Endothelial cell of umbilical vein (primary cell): ENCODE results near the gene ZNF611. TPM values are rescaled to one million over a fixed set of nuclear protein-coding genes. Genes with fewer than 3 reads are reported as not detected.
"Not testable (repeated sequence)": the region's sequence is repeated elsewhere in the genome, so short reads cannot be mapped to it uniquely, and the experiment has no call there.

ENCODE experiments used
- BruUV-seq: library from RNA; stranded (reverse); fragments of 400-500 nt; replicated peaks from 2 replicates; lab custom pipeline; 2021; lab: Mats Ljungman, UMichigan
- CTCF ChIA-PET: fragments of 300-600, 350-600 bp; sonication (Branson Sonifier 250); formaldehyde crosslinking; loops from one replicate; lab custom pipeline; 2021; ENCODE audit warnings: antibody characterized with exemption, inconsistent platforms; lab: Charles Lee
- POLR2A ChIA-PET: fragments of 300-600, 350-600 bp; sonication (Branson Sonifier 250); formaldehyde crosslinking; loops from one replicate; lab custom pipeline; 2021; ENCODE audit warnings: antibody characterized with exemption, inconsistent platforms; lab: Charles Lee
- DNase-seq: peaks from one replicate; pipeline ENCODE4 v3.0.0-alpha.2; 2011; ENCODE audit warnings: low read depth, low spot score
- FAIRE-seq: peaks from 2 replicates; lab custom pipeline; 2011; peaks lifted over from hg19 to GRCh38; lab: Jason Lieb, UNC
- H2AFZ ChIP-seq: 2 replicates; pipeline ENCODE4 v1.6.0; 2012; ENCODE audit warnings: low read depth, low read length, control low read depth, inconsistent platforms
- H3K27ac ChIP-seq: 2 replicates; pipeline ENCODE4 v1.5.1; 2011; ENCODE audit warnings: low read depth, mild to moderate bottlenecking, control low read depth, low read length, moderate library complexity; ENCODE audit not compliant: insufficient read depth
- H3K27me3 ChIP-seq, 2 experiments: 2 replicates each; pipeline versions ENCODE4 v1.6.0 to v1.6.1; 2011; ENCODE audit warnings: low read length in 2 of 2, mixed read lengths in 1 of 2; ENCODE audit not compliant: control insufficient read depth in 2 of 2, insufficient read depth in 2 of 2
- H3K36me3 ChIP-seq, 2 experiments: 2 replicates in 1 of 2; 3 replicates in 1 of 2; pipeline ENCODE4 v1.5.1; 2011; ENCODE audit warnings: low read length in 2 of 2, mild to moderate bottlenecking in 1 of 2, moderate library complexity in 1 of 2; ENCODE audit not compliant: control insufficient read depth in 2 of 2, insufficient read depth in 2 of 2; ENCODE audit errors: extremely low read depth in 1 of 2
- H3K4me1 ChIP-seq: 3 replicates; pipeline ENCODE4 v1.5.1; 2011; ENCODE audit warnings: mild to moderate bottlenecking, low read length; ENCODE audit not compliant: control insufficient read depth, insufficient read depth; ENCODE audit errors: extremely low read depth
- H3K4me2 ChIP-seq: 2 replicates; pipeline ENCODE4 v1.6.1; 2011; ENCODE audit warnings: low read length, control low read depth, mixed read lengths; ENCODE audit not compliant: insufficient read depth
- H3K4me3 ChIP-seq, 3 experiments: fragments of 200-600 bp in 1 of 3; sonication (generic), shearing (Covaris generic) in 1 of 3; replicated peaks in 1 of 3; 2 replicates each; pipeline ENCODE4 v1.5.1; 2011 to 2016; ENCODE audit warnings: control low read depth in 3 of 3, low read length in 3 of 3, mild to moderate bottlenecking in 2 of 3, inconsistent platforms in 1 of 3, low read depth in 1 of 3, moderate library complexity in 1 of 3; ENCODE audit not compliant: insufficient read depth in 1 of 3
- H3K79me2 ChIP-seq: 2 replicates; pipeline ENCODE4 v1.6.0; 2012; ENCODE audit warnings: low read length, inconsistent platforms; ENCODE audit not compliant: control insufficient read depth, insufficient read depth
- H3K9ac ChIP-seq: replicated peaks from 2 replicates; pipeline ENCODE3; 2011; ENCODE audit warnings: low read length, control low read depth; ENCODE audit not compliant: insufficient read depth; ENCODE audit errors: extremely low read depth
- H3K9me1 ChIP-seq: replicated peaks from 3 replicates; pipeline ENCODE4 v1.6.0; 2011; ENCODE audit warnings: mild to moderate bottlenecking, low read length; ENCODE audit not compliant: control insufficient read depth, insufficient read depth; ENCODE audit errors: extremely low read depth
- H3K9me3 ChIP-seq: replicated peaks from 2 replicates; pipeline ENCODE4 v1.5.1; 2012; ENCODE audit warnings: low read length, inconsistent platforms; ENCODE audit not compliant: control insufficient read depth, insufficient read depth
- H4K20me1 ChIP-seq: replicated peaks from 2 replicates; pipeline ENCODE3; 2011; ENCODE audit warnings: mild to moderate bottlenecking, low read length; ENCODE audit not compliant: control insufficient read depth, insufficient read depth; ENCODE audit errors: extremely low read depth
- CTCF ChIP-seq, 2 donors: IDR thresholded peaks; 1 replicate in 1 of 2; 2 replicates in 1 of 2; pipeline ENCODE4 v1.5.1; 2011; ENCODE audit warnings: low read length in 2 of 2, mild to moderate bottlenecking in 2 of 2, moderate library complexity in 2 of 2, control low read depth in 1 of 2, inconsistent platforms in 1 of 2, low read depth in 1 of 2; ENCODE audit not compliant: insufficient read depth in 1 of 2; ENCODE audit errors: extremely low read depth in 1 of 2
- EZH2 ChIP-seq: IDR thresholded peaks from 2 replicates; pipeline ENCODE4 v1.6.1; 2012; ENCODE audit warnings: borderline replicate concordance, low read depth, mild to moderate bottlenecking, moderate library complexity, low read length, inconsistent platforms; ENCODE audit not compliant: severe bottlenecking
- FOS ChIP-seq: IDR thresholded peaks from 2 replicates; pipeline ENCODE4 v1.6.1; 2011; ENCODE audit warnings: mild to moderate bottlenecking, low read length, moderate library complexity, borderline replicate concordance; ENCODE audit not compliant: insufficient read depth
- GATA2 ChIP-seq: IDR thresholded peaks from 2 replicates; pipeline ENCODE4 v1.7.0; 2011; ENCODE audit warnings: low read depth, mild to moderate bottlenecking, moderate library complexity, mixed read lengths, low read length; ENCODE audit not compliant: insufficient read length, insufficient read depth
- JUN ChIP-seq: IDR thresholded peaks from 2 replicates; pipeline ENCODE4 v1.6.1; 2011; ENCODE audit warnings: borderline replicate concordance, low read depth; ENCODE audit not compliant: insufficient read length, insufficient read depth
- MAX ChIP-seq: IDR thresholded peaks from 2 replicates; pipeline ENCODE4 v1.6.1; 2011; ENCODE audit not compliant: insufficient read depth, insufficient read length
- MYC ChIP-seq: IDR thresholded peaks from one replicate; pipeline ENCODE4 v1.6.1; 2011; ENCODE audit warnings: mild to moderate bottlenecking, low read depth, low read length
- POLR2A ChIP-seq: IDR thresholded peaks from 2 replicates; pipeline ENCODE4 v1.6.1; 2012; ENCODE audit warnings: low read depth, mild to moderate bottlenecking, control low read depth, low read length
- POLR2AphosphoS5 ChIP-seq: IDR thresholded peaks from 2 replicates; pipeline ENCODE4 v1.6.1; 2012; ENCODE audit warnings: low read depth, mild to moderate bottlenecking, control low read depth, low read length, moderate library complexity; ENCODE audit not compliant: insufficient read depth
- dilution Hi-C: fragments of 300-500 bp; cut with MboI; formaldehyde crosslinking; loops from one replicate; pipeline ENCODE4 v1.15.0; 2019; ENCODE audit warnings: low sequenced_read_pairs; ENCODE audit not compliant: extremely low pct_ligation_motif_present
- intact Hi-C: fragments of 100-400 bp; cut with micrococcal nuclease; formaldehyde crosslinking; loops from one replicate; pipeline ENCODE4 v1.10.0; 2022
- polyA plus RNA-seq, 4 experiments: library from polyadenylated mRNA; depleted of rRNA in 3 of 4; stranded (reverse) in 3 of 4; unstranded in 1 of 4; fragments of >200 nt; gene quantifications; 2 replicates each; pipeline versions ENCODE4 v1.2.1 to v1.2.3, GENCODE V29; 2011 to 2012; ENCODE audit warnings: missing spikeins in 1 of 4
- total RNA-seq: library from RNA; stranded (reverse); gene quantifications from 2 replicates; pipeline ENCODE4 v1.2.3, GENCODE V29; 2021

Gene ZNF611
- total and polyA plus RNA-seq, 2 donors (not counting 3 experiments of a cell fraction or from before 2014, with no cell fraction given): 3.1 to 20.0 TPM

GRCh38 chr19:52679598-52679997 is 55.2 kb downstream of the ZNF611 start:
- intact Hi-C loops: no loop called here
- Histone ChIP-seq H4K20me1 (no peaks in the 10 kb centered on the region), H3K9ac (no peak overlapping the region), H3K9me1 (no peaks in the 10 kb centered on the region), H3K27me3 (no peaks in the 10 kb centered on the region), H3K79me2 (peaks cover 77% of the 10 kb centered on the region), H3K4me1 (no peaks in the 10 kb centered on the region), H3K9me3 (no peaks in the 10 kb centered on the region), H3K4me3 (no peak overlapping the region), H3K27ac (no peak overlapping the region), H3K36me3 (peaks cover 0 to 3% of the 10 kb centered on the region in 2 experiments), H3K4me2 (no peak overlapping the region), H2AFZ (no peak overlapping the region)
- TF ChIP-seq POLR2AphosphoS5 (no peak), MAX (no peak), GATA2 (no peak), FOS (no peak), EZH2 (no peak), POLR2A (no peak), CTCF (IDR thresholded peaks at IDR 0.05; ENCODE audit: extremely low read depth in 1 of 2, insufficient read depth in 1 of 2, low read depth in 1 of 2, low read length in 2 of 2) (no peak), JUN (no peak), MYC (no peak)
- dilution Hi-C loops: no loop called here
- BruUV-seq: no TSS peak
- ChIA-PET POLR2A (no interaction called here), CTCF (interaction anchor here (1.1 kb wide), 1 partner anchor 43 kb away, joined by 3 read pairs; no protein-coding TSS in a partner anchor)
- DNase-seq (no peak), FAIRE-seq (no peak)

GRCh38 chr19:52675239-52675638 is 59.6 kb downstream of the ZNF611 start:
- H3K27me3 ChIP-seq, intact Hi-C loops: not testable (repeated sequence)

More at GRCh38 chr19:52675239-52675638, 59.6 kb downstream of the ZNF611 start:
- H4K20me1 ChIP-seq, H3K4me1 ChIP-seq, H3K36me3 ChIP-seq, H3K4me3 ChIP-seq, CTCF ChIA-PET, dilution Hi-C loops, H3K4me2 ChIP-seq, POLR2A ChIA-PET, H3K9ac ChIP-seq, BruUV-seq, H3K9me3 ChIP-seq, FAIRE-seq, H2AFZ ChIP-seq, H3K27ac ChIP-seq, H3K9me1 ChIP-seq: not testable (repeated sequence)
- H3K79me2 ChIP-seq: peaks cover 81% of the 10 kb centered on the region
- DNase-seq: peak; percentile 5
